ENCODE data around the gene KANSL1L.

KANSL1L gene

DNA sequence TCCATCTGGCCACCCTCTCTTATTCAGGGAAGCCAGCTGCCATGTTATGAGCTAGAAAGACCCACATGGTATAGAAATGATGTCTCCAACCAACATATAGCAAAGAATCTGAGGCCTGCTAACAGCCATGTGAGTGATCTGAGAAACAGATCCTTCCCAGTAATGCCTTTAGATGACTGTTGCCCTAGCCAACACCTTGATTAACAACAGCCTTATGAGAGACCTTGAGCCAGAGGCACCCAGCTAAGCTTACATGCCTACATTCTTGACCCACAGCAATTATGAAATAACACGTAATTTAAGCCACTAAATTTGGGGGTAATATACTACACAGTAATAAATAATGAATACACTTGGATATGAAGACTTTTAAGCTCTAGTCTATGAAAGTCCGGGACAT is 13.0 kb downstream of the KANSL1L start:
- TF ChIP-seq, protein P1, sequence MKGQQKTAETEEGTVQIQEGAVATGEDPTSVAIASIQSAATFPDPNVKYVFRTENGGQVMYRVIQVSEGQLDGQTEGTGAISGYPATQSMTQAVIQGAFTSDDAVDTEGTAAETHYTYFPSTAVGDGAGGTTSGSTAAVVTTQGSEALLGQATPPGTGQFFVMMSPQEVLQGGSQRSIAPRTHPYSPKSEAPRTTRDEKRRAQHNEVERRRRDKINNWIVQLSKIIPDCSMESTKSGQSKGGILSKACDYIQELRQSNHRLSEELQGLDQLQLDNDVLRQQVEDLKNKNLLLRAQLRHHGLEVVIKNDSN (IDR thresholded peaks at IDR 0.05), result no peak
- TF ChIP-seq TAF1 (IDR thresholded peaks at IDR 0.05; ENCODE audit: low read depth), result no peak
- no peak for TF ChIP-seq CEBPB (IDR thresholded peaks at IDR 0.05)
- no peak for TF ChIP-seq ZBTB7A (IDR thresholded peaks at IDR 0.05; ENCODE audit: low read depth)
- no peak for TF ChIP-seq RAD21 (IDR thresholded peaks at IDR 0.05; ENCODE audit: low read depth)
- TF ChIP-seq, protein P2, sequence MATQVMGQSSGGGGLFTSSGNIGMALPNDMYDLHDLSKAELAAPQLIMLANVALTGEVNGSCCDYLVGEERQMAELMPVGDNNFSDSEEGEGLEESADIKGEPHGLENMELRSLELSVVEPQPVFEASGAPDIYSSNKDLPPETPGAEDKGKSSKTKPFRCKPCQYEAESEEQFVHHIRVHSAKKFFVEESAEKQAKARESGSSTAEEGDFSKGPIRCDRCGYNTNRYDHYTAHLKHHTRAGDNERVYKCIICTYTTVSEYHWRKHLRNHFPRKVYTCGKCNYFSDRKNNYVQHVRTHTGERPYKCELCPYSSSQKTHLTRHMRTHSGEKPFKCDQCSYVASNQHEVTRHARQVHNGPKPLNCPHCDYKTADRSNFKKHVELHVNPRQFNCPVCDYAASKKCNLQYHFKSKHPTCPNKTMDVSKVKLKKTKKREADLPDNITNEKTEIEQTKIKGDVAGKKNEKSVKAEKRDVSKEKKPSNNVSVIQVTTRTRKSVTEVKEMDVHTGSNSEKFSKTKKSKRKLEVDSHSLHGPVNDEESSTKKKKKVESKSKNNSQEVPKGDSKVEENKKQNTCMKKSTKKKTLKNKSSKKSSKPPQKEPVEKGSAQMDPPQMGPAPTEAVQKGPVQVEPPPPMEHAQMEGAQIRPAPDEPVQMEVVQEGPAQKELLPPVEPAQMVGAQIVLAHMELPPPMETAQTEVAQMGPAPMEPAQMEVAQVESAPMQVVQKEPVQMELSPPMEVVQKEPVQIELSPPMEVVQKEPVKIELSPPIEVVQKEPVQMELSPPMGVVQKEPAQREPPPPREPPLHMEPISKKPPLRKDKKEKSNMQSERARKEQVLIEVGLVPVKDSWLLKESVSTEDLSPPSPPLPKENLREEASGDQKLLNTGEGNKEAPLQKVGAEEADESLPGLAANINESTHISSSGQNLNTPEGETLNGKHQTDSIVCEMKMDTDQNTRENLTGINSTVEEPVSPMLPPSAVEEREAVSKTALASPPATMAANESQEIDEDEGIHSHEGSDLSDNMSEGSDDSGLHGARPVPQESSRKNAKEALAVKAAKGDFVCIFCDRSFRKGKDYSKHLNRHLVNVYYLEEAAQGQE (IDR thresholded peaks at IDR 0.05; ENCODE audit: low read depth), result no peak
- TF ChIP-seq CREB1 (IDR thresholded peaks at IDR 0.05; ENCODE audit: low read depth), result no peak
- TF ChIP-seq YY1 (IDR thresholded peaks at IDR 0.05; ENCODE audit: low read depth), result no peak
- no peak for TF ChIP-seq FOXM1 (IDR thresholded peaks at IDR 0.05; ENCODE audit: borderline replicate concordance, low read depth)
- no peak for TF ChIP-seq TCF12 (IDR thresholded peaks at IDR 0.05; ENCODE audit: low read depth)
- TF ChIP-seq, protein P3, sequence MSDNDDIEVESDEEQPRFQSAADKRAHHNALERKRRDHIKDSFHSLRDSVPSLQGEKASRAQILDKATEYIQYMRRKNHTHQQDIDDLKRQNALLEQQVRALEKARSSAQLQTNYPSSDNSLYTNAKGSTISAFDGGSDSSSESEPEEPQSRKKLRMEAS (IDR thresholded peaks at IDR 0.05), result no peak
- TF ChIP-seq NFIC (IDR thresholded peaks at IDR 0.05), result no peak
- no peak for TF ChIP-seq EGR1 (IDR thresholded peaks at IDR 0.05)
- no peak for TF ChIP-seq EP300 (IDR thresholded peaks at IDR 0.05; ENCODE audit: borderline replicate concordance)
- TF ChIP-seq TEAD4 (IDR thresholded peaks at IDR 0.05), result no peak

DNA sequence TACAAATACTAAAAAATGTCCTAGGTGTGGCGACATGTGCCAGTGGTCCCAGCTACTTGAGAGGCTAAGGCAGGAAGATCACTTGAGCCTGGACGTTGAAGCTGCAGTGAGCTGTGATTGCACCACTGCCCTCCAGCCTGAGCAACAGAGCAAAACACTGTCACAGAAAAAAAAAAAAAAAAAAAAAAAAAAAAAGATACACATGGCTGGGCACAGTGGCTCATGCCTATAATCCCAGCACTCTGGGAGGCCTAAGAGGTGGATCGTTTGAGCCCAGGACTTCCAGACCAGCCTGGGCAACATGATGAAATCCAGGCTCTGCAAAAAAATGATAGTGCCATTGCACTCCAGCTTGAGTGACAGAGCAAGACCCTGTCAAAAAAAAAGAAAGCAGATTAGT is 13.7 kb downstream of the KANSL1L start:
- TF ChIP-seq, protein P2 (IDR thresholded peaks at IDR 0.05; ENCODE audit: low read depth), result no peak
- TF ChIP-seq CREB1 (IDR thresholded peaks at IDR 0.05; ENCODE audit: low read depth) (no peak), ZBTB7A (IDR thresholded peaks at IDR 0.05; ENCODE audit: low read depth) (no peak), RAD21 (IDR thresholded peaks at IDR 0.05; ENCODE audit: low read depth) (no peak)
- TF ChIP-seq, protein P3 (IDR thresholded peaks at IDR 0.05), result no peak

DNA sequence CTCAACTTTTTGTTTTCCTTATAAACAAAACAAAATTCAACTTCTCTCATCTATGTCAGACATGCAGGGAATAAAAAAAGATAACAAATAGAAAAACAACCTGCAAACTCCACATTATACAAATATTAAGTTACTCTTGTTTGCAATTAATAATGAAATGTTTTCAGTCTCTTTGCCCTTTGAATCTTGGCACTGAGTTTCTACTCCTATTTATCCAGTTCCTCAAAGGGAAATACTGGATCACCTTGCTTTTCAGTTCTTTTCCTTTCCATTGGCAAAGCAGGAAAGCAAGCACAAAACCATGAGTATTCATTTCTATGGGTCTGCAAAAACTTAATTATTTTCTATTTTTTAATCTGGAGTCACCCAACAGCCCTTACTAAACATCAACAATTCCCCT is 23.6 kb downstream of the KANSL1L start:
- TF ChIP-seq CEBPB (IDR thresholded peaks at IDR 0.05) (no peak), EGR1 (IDR thresholded peaks at IDR 0.05) (no peak), ZBTB7A (IDR thresholded peaks at IDR 0.05; ENCODE audit: low read depth) (no peak), YY1 (IDR thresholded peaks at IDR 0.05; ENCODE audit: low read depth) (no peak), TCF12 (IDR thresholded peaks at IDR 0.05; ENCODE audit: low read depth) (no peak), RAD21 (IDR thresholded peaks at IDR 0.05; ENCODE audit: low read depth) (no peak), TAF1 (IDR thresholded peaks at IDR 0.05; ENCODE audit: low read depth) (no peak), CREB1 (IDR thresholded peaks at IDR 0.05; ENCODE audit: low read depth) (no peak), TEAD4 (IDR thresholded peaks at IDR 0.05) (no peak), FOXM1 (IDR thresholded peaks at IDR 0.05; ENCODE audit: borderline replicate concordance, low read depth) (no peak), EP300 (IDR thresholded peaks at IDR 0.05; ENCODE audit: borderline replicate concordance) (no peak), NFIC (IDR thresholded peaks at IDR 0.05) (no peak)
- TF ChIP-seq, protein P1 (IDR thresholded peaks at IDR 0.05), result no peak
- TF ChIP-seq, protein P2 (IDR thresholded peaks at IDR 0.05; ENCODE audit: low read depth), result no peak
- TF ChIP-seq, protein P3 (IDR thresholded peaks at IDR 0.05), result no peak

DNA sequence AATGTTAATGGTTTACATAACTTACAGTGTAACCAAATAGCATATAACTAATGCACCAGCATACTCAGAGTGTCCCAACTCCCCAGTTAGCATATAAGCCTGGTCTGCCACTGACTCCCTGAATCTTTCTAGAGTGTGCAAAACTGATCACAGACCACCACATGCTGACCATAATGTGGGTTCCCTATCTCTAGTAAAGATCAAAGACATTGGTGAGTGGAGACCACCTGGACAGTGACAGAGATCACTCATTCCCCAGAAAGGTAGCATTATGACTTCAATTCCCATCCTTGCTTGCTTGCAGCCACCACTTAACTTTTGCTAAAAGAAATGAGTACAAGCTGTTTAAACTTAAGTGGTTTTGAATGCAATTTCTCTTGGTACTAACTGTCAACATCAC is 39.0 kb downstream of the KANSL1L start:
- no peak for TF ChIP-seq EGR1 (IDR thresholded peaks at IDR 0.05)
- no peak for TF ChIP-seq TAF1 (IDR thresholded peaks at IDR 0.05; ENCODE audit: low read depth)
- no peak for TF ChIP-seq TCF12 (IDR thresholded peaks at IDR 0.05; ENCODE audit: low read depth)
- TF ChIP-seq RAD21 (IDR thresholded peaks at IDR 0.05; ENCODE audit: low read depth), result no peak
- TF ChIP-seq, protein P3 (IDR thresholded peaks at IDR 0.05), result no peak
- no peak for TF ChIP-seq ZBTB7A (IDR thresholded peaks at IDR 0.05; ENCODE audit: low read depth)
- no peak for TF ChIP-seq CEBPB (IDR thresholded peaks at IDR 0.05)
- TF ChIP-seq, protein P2 (IDR thresholded peaks at IDR 0.05; ENCODE audit: low read depth), result no peak
- TF ChIP-seq, protein P1 (IDR thresholded peaks at IDR 0.05), result no peak
- no peak for TF ChIP-seq YY1 (IDR thresholded peaks at IDR 0.05; ENCODE audit: low read depth)
- no peak for TF ChIP-seq NFIC (IDR thresholded peaks at IDR 0.05)
- no peak for TF ChIP-seq CREB1 (IDR thresholded peaks at IDR 0.05; ENCODE audit: low read depth)
- no peak for TF ChIP-seq FOXM1 (IDR thresholded peaks at IDR 0.05; ENCODE audit: borderline replicate concordance, low read depth)
- no peak for TF ChIP-seq TEAD4 (IDR thresholded peaks at IDR 0.05)
- TF ChIP-seq EP300 (IDR thresholded peaks at IDR 0.05; ENCODE audit: borderline replicate concordance), result no peak
